OCI-LY1 (cell line): ENCODE measurements around the gene DNAH8.

ENCODE experiments used
- H2AFZ ChIP-seq: fragments of 200-600 bp; sonication (generic), shearing (Covaris generic); 2 replicates; pipeline ENCODE4 v1.6.0; 2014; ENCODE audit warnings: antibody characterized with exemption, mild to moderate bottlenecking, low read length
- H3F3A ChIP-seq: fragments of 200-600 bp; sonication (generic), shearing (Covaris generic); 2 replicates; pipeline ENCODE4 v1.6.0; 2014; ENCODE audit warnings: mild to moderate bottlenecking, antibody characterized with exemption, low read length, moderate library complexity; ENCODE audit not compliant: insufficient read depth
- H3K27ac ChIP-seq: fragments of 200-600 bp; sonication (generic); 2 replicates; pipeline ENCODE4 v1.5.1; 2014; ENCODE audit warnings: low read length, mixed run types, mild to moderate bottlenecking, low read depth; ENCODE audit not compliant: poor library complexity, severe bottlenecking
- H3K27me3 ChIP-seq: fragments of 200-600 bp; sonication (generic); 2 replicates; pipeline ENCODE4 v1.6.0; 2014; ENCODE audit warnings: antibody characterized with exemption, mild to moderate bottlenecking, low read length, moderate library complexity; ENCODE audit not compliant: insufficient read depth
- H3K36me3 ChIP-seq: fragments of 200-600 bp; sonication (generic); 2 replicates; pipeline ENCODE4 v1.6.1; 2014; ENCODE audit warnings: mild to moderate bottlenecking, antibody characterized with exemption, low read length, moderate library complexity, mixed read lengths; ENCODE audit not compliant: insufficient read depth
- H3K4me1 ChIP-seq: fragments of 200-600 bp; sonication (generic); 2 replicates; pipeline ENCODE4 v1.5.1; 2014; ENCODE audit warnings: mild to moderate bottlenecking, low read length, moderate library complexity; ENCODE audit not compliant: insufficient read depth, severe bottlenecking
- H3K4me2 ChIP-seq: fragments of 200-600 bp; sonication (generic), shearing (Covaris generic); 2 replicates; pipeline ENCODE4 v1.6.1; 2014; ENCODE audit warnings: low read length
- H3K4me3 ChIP-seq: fragments of 200-600 bp; sonication (generic); 2 replicates; pipeline ENCODE4 v1.5.1; 2014; ENCODE audit warnings: low read length, low read depth, mild to moderate bottlenecking, mixed read lengths; ENCODE audit not compliant: poor library complexity, severe bottlenecking
- H3K79me2 ChIP-seq: fragments of 200-600 bp; shearing (Covaris generic); 2 replicates; pipeline ENCODE4 v1.6.1; 2016; ENCODE audit warnings: mixed run types, low read length, mixed read lengths; ENCODE audit not compliant: insufficient read depth
- H3K9ac ChIP-seq: fragments of 200-600 bp; sonication (generic), shearing (Covaris generic); 2 replicates; pipeline ENCODE4 v1.6.1; 2014; ENCODE audit warnings: mild to moderate bottlenecking, low read length, mixed read lengths
- H3K9me2 ChIP-seq: fragments of 200-600 bp; sonication (generic), shearing (Covaris generic); 2 replicates; pipeline ENCODE4 v1.6.1; 2014; ENCODE audit warnings: low read depth, mild to moderate bottlenecking, low read length, mixed read lengths
- H3K9me3 ChIP-seq: fragments of 200-600 bp; shearing (Covaris generic); 2 replicates; pipeline ENCODE4 v1.6.1; 2014; ENCODE audit warnings: low read length, mixed read lengths
- H4K20me1 ChIP-seq: fragments of 200-600 bp; sonication (generic), shearing (Covaris generic); 2 replicates; pipeline ENCODE4 v1.6.0; 2016; ENCODE audit warnings: mild to moderate bottlenecking, low read length; ENCODE audit not compliant: insufficient read depth
- EZH2 ChIP-seq: fragments of 200-600 bp; sonication (generic), shearing (Covaris generic); IDR thresholded peaks from 2 replicates; pipeline ENCODE4 v1.8.0; 2017; ENCODE audit warnings: borderline replicate concordance, mixed run types, mild to moderate bottlenecking, antibody characterized with exemption, low read length, moderate library complexity, mixed read lengths
- TF ChIP-seq, protein P1 (sequence below): fragments of 200-600 bp; sonication (generic), shearing (Covaris generic); IDR thresholded peaks from 2 replicates; pipeline ENCODE4 v1.5.1; 2017; ENCODE audit warnings: mild to moderate bottlenecking, antibody characterized with exemption, low read length, moderate library complexity, mixed read lengths

DNAH8 gene

DNA sequence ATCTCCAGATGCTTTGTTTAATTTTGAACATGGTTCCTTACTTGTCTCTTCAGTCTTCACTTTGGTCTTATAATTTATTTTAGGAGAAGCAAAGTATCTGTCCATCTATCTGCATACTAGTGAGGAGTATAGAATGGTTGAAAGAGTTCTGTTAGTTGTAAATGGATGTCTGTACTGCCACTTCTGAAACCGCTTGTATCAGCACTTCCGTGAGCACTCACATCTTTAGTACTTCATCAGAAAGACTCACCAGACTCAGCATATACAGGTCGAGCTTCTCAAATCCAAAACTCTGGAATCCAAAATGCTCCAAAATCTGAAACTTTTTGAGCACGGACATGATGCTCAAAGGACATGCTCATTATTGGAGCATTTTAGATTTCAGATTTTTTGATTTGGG is 191.5 kb downstream of the DNAH8 start:
- H3K4me2 ChIP-seq = no peak overlapping the region
- no peaks in the 10 kb centered on the region for H3K9me2 ChIP-seq
- H3F3A ChIP-seq = no peaks in the 10 kb centered on the region
- TF ChIP-seq, protein P1, sequence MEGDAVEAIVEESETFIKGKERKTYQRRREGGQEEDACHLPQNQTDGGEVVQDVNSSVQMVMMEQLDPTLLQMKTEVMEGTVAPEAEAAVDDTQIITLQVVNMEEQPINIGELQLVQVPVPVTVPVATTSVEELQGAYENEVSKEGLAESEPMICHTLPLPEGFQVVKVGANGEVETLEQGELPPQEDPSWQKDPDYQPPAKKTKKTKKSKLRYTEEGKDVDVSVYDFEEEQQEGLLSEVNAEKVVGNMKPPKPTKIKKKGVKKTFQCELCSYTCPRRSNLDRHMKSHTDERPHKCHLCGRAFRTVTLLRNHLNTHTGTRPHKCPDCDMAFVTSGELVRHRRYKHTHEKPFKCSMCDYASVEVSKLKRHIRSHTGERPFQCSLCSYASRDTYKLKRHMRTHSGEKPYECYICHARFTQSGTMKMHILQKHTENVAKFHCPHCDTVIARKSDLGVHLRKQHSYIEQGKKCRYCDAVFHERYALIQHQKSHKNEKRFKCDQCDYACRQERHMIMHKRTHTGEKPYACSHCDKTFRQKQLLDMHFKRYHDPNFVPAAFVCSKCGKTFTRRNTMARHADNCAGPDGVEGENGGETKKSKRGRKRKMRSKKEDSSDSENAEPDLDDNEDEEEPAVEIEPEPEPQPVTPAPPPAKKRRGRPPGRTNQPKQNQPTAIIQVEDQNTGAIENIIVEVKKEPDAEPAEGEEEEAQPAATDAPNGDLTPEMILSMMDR = no peak
- no peak for TF ChIP-seq EZH2
- no peak overlapping the region for H3K9ac ChIP-seq
- no peaks in the 10 kb centered on the region for H3K79me2 ChIP-seq
- H3K36me3 ChIP-seq = no peaks in the 10 kb centered on the region
- H2AFZ ChIP-seq = no peak overlapping the region
- H3K27me3 ChIP-seq = no peaks in the 10 kb centered on the region
- H4K20me1 ChIP-seq = no peaks in the 10 kb centered on the region
- no peak overlapping the region for H3K27ac ChIP-seq
- H3K9me3 ChIP-seq = no peaks in the 10 kb centered on the region
- no peak overlapping the region for H3K4me3 ChIP-seq
- H3K4me1 ChIP-seq = no peaks in the 10 kb centered on the region

DNA sequence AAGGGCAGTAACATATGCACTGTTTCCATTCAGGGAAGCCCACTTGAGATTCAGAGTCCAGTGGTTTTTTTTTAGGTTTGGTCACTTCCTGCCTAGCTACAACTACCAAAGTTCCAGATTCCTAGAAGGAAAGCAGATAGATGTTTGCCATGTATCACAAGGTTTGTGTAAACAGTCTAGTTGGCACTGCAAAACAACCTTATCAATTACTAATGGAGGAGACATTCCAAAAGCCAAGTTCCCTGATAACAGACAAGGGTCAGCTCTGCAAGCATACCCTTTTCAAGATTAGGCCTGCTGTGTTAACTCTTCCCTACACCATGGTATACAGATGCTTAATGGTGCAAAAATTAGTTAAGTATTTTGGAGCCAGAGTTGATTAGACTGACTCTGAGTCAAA is 192.2 kb downstream of the DNAH8 start:
- Histone ChIP-seq H3K4me1 (no peaks in the 10 kb centered on the region), H3K27ac (no peak overlapping the region), H3K4me2 (no peak overlapping the region), H4K20me1 (no peaks in the 10 kb centered on the region), H3K9ac (no peak overlapping the region), H2AFZ (no peak overlapping the region), H3K9me2 (no peaks in the 10 kb centered on the region), H3K4me3 (no peak overlapping the region), H3K9me3 (no peaks in the 10 kb centered on the region), H3K27me3 (no peaks in the 10 kb centered on the region), H3K79me2 (no peaks in the 10 kb centered on the region), H3K36me3 (no peaks in the 10 kb centered on the region), H3F3A (no peaks in the 10 kb centered on the region)
- TF ChIP-seq, protein P1 = no peak
- TF ChIP-seq EZH2 = no peak

DNA sequence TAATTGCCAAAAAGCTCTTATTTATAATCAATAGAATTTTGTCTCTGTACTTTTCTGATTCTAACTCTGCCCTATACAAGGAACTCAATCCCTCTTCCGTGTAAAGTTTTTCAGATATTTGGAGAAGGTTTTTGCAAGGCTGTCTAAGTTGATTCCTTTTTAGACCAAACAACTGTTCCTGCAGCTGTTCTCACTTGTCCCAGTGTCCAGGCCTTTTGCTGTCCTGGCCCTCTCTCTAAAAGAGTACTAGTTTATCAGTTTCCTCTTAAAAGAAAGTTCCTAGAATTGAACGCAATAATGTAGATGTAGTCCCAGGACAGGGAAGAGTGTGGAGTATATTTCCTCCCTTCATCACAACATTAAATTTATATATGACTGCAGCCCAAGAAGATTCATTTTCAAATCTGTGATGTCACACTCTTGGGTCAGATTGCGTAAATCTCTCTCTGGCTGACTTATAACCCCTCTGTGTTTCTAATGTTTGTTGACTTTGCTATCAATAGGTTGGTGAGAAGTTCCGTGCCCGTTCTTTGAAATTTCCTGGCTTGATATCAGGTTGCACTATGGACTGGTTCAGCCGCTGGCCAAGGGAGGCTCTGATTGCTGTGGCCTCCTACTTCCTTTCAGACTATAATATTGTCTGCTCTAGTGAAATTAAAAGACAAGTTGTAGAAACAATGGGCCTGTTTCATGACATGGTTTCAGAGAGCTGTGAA is 194.1 kb downstream of the DNAH8 start:
- no peaks in the 10 kb centered on the region for H3K36me3 ChIP-seq
- no peak overlapping the region for H3K27ac ChIP-seq
- H3K4me2 ChIP-seq = no peak overlapping the region
- H3F3A ChIP-seq = no peaks in the 10 kb centered on the region
- H3K9me3 ChIP-seq = no peaks in the 10 kb centered on the region
- H3K9me2 ChIP-seq = no peaks in the 10 kb centered on the region
- no peaks in the 10 kb centered on the region for H3K4me1 ChIP-seq
- H3K9ac ChIP-seq = no peak overlapping the region
- no peaks in the 10 kb centered on the region for H3K79me2 ChIP-seq
- H3K27me3 ChIP-seq = no peaks in the 10 kb centered on the region
- TF ChIP-seq EZH2 = no peak
- TF ChIP-seq, protein P1 = no peak
- H3K4me3 ChIP-seq = no peak overlapping the region
- H4K20me1 ChIP-seq = no peaks in the 10 kb centered on the region
- no peak overlapping the region for H2AFZ ChIP-seq
